Activated CD4-positive, alpha-beta T cell treated with anti-CD3 and anti-CD28 coated beads, Interleukin-2, amount 10 ng/mL, durations not matched to agents 7 days and 5 days (primary cell): ENCODE results near the gene PGBD5. TPM values are rescaled to one million over a fixed set of nuclear protein-coding genes. Genes with fewer than 3 reads are reported as not detected.
"Not testable (repeated sequence)": the region's sequence is repeated elsewhere in the genome, so short reads cannot be mapped to it uniquely, and the experiment has no call there.

Experiments used
- CTCF ChIA-PET: fragments of 350-600 bp; sonication (Branson Sonifier 250); formaldehyde crosslinking; loops from one replicate; lab custom pipeline; 2021; ENCODE audit warnings: antibody characterized with exemption; lab: Charles Lee
- POLR2A ChIA-PET: fragments of 350-600 bp; sonication (Branson Sonifier 250); formaldehyde crosslinking; loops from one replicate; lab custom pipeline; 2021; ENCODE audit warnings: antibody characterized with exemption; lab: Charles Lee
- DNase-seq: peaks from one replicate; pipeline ENCODE4 v3.0.0-alpha.2; 2020
- H3K27ac Mint-ChIP-seq: one replicate; pipeline ENCODE4 v1.8.0; 2021; ENCODE audit warnings: mild to moderate bottlenecking, moderate library complexity, mixed read lengths
- H3K27me3 Mint-ChIP-seq: one replicate; pipeline ENCODE4 v1.8.0; 2021; ENCODE audit warnings: mixed read lengths
- H3K36me3 Mint-ChIP-seq: one replicate; pipeline ENCODE4 v1.8.0; 2021; ENCODE audit warnings: low read depth, mixed read lengths
- H3K4me1 Mint-ChIP-seq: one replicate; pipeline ENCODE4 v1.8.0; 2021; ENCODE audit warnings: mixed read lengths
- H3K4me3 Mint-ChIP-seq: one replicate; pipeline ENCODE4 v1.8.0; 2021; ENCODE audit warnings: mild to moderate bottlenecking, moderate library complexity, mixed read lengths
- H3K9me3 Mint-ChIP-seq: one replicate; pipeline ENCODE4 v1.8.0; 2021; ENCODE audit warnings: mixed read lengths
- total RNA-seq, 2 experiments: library from RNA; stranded (reverse); gene quantifications; one replicate each; pipeline ENCODE4 v1.2.3, GENCODE V29; 2021

The PGBD5 gene, protein sequence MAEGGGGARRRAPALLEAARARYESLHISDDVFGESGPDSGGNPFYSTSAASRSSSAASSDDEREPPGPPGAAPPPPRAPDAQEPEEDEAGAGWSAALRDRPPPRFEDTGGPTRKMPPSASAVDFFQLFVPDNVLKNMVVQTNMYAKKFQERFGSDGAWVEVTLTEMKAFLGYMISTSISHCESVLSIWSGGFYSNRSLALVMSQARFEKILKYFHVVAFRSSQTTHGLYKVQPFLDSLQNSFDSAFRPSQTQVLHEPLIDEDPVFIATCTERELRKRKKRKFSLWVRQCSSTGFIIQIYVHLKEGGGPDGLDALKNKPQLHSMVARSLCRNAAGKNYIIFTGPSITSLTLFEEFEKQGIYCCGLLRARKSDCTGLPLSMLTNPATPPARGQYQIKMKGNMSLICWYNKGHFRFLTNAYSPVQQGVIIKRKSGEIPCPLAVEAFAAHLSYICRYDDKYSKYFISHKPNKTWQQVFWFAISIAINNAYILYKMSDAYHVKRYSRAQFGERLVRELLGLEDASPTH
- total RNA-seq: not detected

DNA sequence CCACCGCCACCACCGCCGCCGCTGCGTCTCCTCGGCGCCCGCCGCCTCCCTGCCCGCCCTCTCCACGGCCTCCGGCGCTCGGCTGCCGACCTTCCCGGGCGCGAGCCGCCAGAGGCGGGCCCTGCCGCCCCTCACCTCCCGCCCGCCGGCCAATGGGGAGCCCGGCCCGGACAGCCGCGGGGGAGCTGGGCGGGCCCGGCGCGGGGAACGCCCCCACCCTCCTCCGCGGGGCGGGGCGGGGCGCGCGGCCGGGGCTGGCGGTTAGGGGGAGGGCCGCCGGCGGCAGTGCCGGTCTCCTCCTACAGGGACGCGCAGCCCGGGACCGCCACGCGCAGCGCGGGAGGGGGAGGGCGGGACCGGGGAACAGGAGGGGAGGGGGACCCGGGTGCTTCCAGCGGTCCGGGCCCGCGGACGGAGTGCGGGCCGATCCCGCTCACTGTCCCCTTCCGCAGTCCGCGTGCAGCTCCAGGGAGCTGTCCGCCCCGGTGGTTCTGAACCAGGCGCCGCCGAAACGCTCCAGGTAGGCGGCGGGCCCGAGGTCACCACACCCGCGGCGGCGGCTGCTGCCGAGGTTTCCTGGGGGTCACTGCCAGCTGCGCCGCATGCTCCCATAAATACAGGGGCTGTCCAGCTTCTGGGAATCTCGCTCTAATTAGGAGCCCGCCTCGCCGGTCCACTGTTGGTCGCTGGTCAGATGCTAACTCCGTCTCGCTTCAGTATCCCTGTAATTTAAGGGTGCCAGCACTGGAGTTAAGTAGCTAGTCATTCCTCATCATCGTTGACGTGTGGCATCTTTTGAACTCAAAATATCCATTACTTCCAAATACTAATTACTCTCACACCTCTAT lies at the start of gene PGBD5:
Gene PGBD5, minus strand, starts transcription at position 87 of the 848 bp plus-strand sequence. CDS start 404 bp downstream, outside the sequence.
- peaks cover 17% of the 10 kb centered on the region for H3K4me1 Mint-ChIP-seq
- POLR2A ChIA-PET: no interaction called here
- H3K9me3 Mint-ChIP-seq: no peaks in the 10 kb centered on the region
- peak within 1 kb of the TSS; percentile 46 for H3K27ac Mint-ChIP-seq
- DNase-seq: peak; percentile 71
- no peaks in the 10 kb centered on the region for H3K36me3 Mint-ChIP-seq
- CTCF ChIA-PET: no interaction called here
- H3K4me3 Mint-ChIP-seq: peak within 1 kb of the TSS; percentile 58
- H3K27me3 Mint-ChIP-seq: peaks cover 60% of the 10 kb centered on the region

DNA sequence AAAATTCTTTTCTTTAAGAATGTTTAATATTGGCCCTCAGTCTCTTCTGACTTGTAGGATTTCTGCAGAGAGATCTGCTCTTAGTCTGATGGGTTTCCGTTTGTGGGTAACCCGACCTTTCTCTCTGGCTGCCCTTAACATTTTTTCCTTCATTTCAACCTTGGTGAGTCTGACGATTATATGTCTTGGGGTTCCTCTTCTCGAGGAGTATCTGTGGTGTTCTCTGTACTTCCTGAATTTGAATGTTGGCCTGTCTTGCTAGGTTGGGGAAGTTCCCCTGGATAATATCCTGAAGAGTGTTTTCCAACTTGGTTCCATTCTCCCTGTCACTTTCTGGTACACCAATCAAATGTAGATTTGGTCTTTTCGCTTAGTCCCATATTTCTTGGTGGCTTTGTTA lies 48.8 kb upstream of the PGBD5 start:
- POLR2A ChIA-PET, H3K36me3 Mint-ChIP-seq, CTCF ChIA-PET, H3K9me3 Mint-ChIP-seq, H3K27ac Mint-ChIP-seq, H3K4me1 Mint-ChIP-seq, DNase-seq, H3K4me3 Mint-ChIP-seq: not testable (repeated sequence)
- H3K27me3 Mint-ChIP-seq: peaks cover 42% of the 10 kb centered on the region

DNA sequence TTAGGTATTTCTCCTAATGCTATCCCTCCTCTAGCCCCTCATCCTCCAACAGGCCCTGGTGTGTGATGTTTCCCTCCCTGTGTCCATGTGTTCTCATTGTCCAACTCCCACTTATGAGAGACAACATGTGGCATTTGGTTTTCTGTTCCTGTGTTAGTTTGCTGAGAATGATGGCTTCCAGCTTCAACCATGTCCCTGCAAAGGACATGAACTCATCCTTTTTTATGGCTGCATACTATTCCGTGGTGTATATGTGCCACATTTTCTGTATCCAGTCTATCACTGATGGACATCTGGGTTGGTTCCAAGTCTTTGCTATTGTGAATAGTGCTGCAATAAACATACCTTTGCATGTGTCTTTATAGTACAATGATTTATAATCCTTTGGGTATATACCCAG lies 44.6 kb upstream of the PGBD5 start:
- H3K36me3 Mint-ChIP-seq, POLR2A ChIA-PET, DNase-seq, H3K4me1 Mint-ChIP-seq, CTCF ChIA-PET, H3K4me3 Mint-ChIP-seq, H3K27ac Mint-ChIP-seq, H3K9me3 Mint-ChIP-seq: not testable (repeated sequence)
- peaks cover 29% of the 10 kb centered on the region for H3K27me3 Mint-ChIP-seq

- POLR2A ChIA-PET: no interaction called here
- no peaks in the 10 kb centered on the region for H3K9me3 Mint-ChIP-seq
- peaks cover 18% of the 10 kb centered on the region for H3K27me3 Mint-ChIP-seq
- no peak overlapping the region for H3K27ac Mint-ChIP-seq
- CTCF ChIA-PET: no interaction called here
- H3K4me1 Mint-ChIP-seq: no peaks in the 10 kb centered on the region
- no peaks in the 10 kb centered on the region for H3K36me3 Mint-ChIP-seq
- DNase-seq: no peak
- no peak overlapping the region for H3K4me3 Mint-ChIP-seq
Measured at GRCh38 chr1:230469271-230469670, 43.1 kb upstream of the PGBD5 start.

GRCh38 chr1:230465691-230466090 lies 39.6 kb upstream of the PGBD5 start:
- peaks cover 14% of the 10 kb centered on the region for H3K27me3 Mint-ChIP-seq
- no peak overlapping the region for H3K27ac Mint-ChIP-seq
- no peaks in the 10 kb centered on the region for H3K4me1 Mint-ChIP-seq
- POLR2A ChIA-PET: no interaction called here
- CTCF ChIA-PET: no interaction called here
- DNase-seq: no peak
- H3K36me3 Mint-ChIP-seq: no peaks in the 10 kb centered on the region
- H3K4me3 Mint-ChIP-seq: no peak overlapping the region
- H3K9me3 Mint-ChIP-seq: no peaks in the 10 kb centered on the region

DNA sequence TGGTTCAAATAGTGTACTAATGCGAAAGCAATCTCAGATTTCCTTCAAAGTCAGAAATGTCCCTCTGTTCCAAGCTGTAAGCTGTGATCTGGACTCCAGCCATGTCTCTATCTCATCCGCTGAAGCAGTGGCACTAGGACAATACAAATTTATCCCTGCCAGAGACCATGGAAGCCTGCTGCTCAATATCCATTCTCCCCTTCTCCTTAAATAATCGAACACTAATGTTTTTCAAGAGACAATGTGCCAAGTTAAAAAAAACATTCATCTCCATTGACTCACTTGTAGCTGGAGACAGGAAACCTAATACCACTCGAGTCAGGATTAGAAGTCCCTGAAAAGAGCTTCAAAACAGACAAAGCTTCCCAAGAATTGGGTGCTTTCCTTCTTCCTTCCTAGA lies 38.5 kb upstream of the PGBD5 start:
- Mint-ChIP-seq H3K27ac (no peak overlapping the region), H3K27me3 (peaks cover 16% of the 10 kb centered on the region), H3K4me3 (no peak overlapping the region), H3K4me1 (no peaks in the 10 kb centered on the region), H3K9me3 (no peaks in the 10 kb centered on the region), H3K36me3 (no peaks in the 10 kb centered on the region)
- ChIA-PET POLR2A (no interaction called here), CTCF (no interaction called here)
- no peak for DNase-seq

DNA sequence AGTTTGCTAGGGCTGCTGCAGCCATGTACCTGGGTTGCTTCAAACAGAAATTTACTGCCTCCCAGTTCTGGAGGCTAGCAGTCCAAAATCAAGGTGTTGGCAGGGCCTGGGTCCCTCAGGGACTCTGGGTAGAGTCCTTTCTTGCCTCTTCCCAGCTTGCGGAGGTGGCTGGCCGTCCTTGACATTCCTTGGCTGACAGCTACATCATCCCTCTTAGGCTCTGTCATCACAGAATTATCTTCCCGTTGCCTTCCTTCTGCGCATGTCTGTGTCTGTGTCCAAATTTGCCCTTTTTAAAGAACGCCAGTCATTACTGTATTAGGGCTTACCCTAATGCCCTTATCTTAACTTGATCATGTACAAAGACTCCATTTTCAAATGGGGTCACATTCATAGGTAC lies 37.6 kb upstream of the PGBD5 start:
- POLR2A ChIA-PET: no interaction called here
- no peaks in the 10 kb centered on the region for H3K9me3 Mint-ChIP-seq
- H3K36me3 Mint-ChIP-seq: no peaks in the 10 kb centered on the region
- DNase-seq: no peak
- peaks cover 21% of the 10 kb centered on the region for H3K27me3 Mint-ChIP-seq
- no peaks in the 10 kb centered on the region for H3K4me1 Mint-ChIP-seq
- CTCF ChIA-PET: no interaction called here
- no peak overlapping the region for H3K27ac Mint-ChIP-seq
- no peak overlapping the region for H3K4me3 Mint-ChIP-seq

DNA sequence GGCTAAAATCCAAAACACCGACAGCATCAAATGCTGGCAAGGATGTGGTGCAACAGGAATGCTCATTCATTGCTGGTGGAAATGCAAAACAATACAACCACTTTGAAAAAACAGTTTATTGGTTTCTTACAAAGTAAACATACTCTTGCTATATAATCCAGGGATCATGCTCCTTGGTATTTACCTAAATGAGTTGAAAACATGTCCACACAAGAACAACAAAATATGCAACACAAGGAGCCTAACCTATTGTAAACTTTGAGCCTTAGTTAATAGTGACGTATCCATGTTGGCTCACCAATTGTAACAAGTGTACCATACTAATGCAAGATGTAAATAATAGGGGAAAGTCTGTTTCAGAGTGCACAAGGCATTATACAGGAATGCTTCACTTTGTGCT lies 37.2 kb upstream of the PGBD5 start:
- H3K36me3 Mint-ChIP-seq: no peaks in the 10 kb centered on the region
- H3K27me3 Mint-ChIP-seq: peaks cover 24% of the 10 kb centered on the region
- no peak for DNase-seq
- no peaks in the 10 kb centered on the region for H3K4me1 Mint-ChIP-seq
- POLR2A ChIA-PET: no interaction called here
- CTCF ChIA-PET: no interaction called here
- no peak overlapping the region for H3K4me3 Mint-ChIP-seq
- no peaks in the 10 kb centered on the region for H3K9me3 Mint-ChIP-seq
- H3K27ac Mint-ChIP-seq: no peak overlapping the region

DNA sequence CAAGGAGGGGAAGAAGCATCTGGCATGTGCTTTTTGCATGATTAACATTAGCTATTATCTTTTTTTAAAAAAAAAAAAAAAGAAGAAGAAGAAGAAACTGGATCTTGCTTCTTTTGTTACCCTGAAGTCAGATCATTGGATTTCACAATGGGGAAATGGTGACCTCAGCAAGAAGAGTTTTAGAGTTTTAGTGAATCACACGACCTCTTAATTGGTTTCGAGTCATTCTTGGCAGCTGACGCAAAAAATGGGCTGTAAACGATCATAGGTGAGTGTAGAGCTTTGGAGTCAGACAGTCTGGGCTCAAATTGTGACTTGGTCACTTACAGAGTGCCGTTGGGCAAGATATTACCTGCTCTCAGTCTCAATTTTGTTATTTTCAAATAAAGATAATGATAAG lies 33.3 kb upstream of the PGBD5 start:
- Mint-ChIP-seq H3K36me3 (no peaks in the 10 kb centered on the region), H3K4me1 (no peaks in the 10 kb centered on the region), H3K4me3 (no peak overlapping the region), H3K27ac (no peak overlapping the region), H3K9me3 (no peaks in the 10 kb centered on the region), H3K27me3 (peaks cover 35% of the 10 kb centered on the region)
- DNase-seq: no peak
- ChIA-PET CTCF (interaction anchor here (0.6 kb wide), 1 partner anchor 56 kb away, joined by 3 read pairs; no protein-coding TSS in a partner anchor), POLR2A (no interaction called here)

DNA sequence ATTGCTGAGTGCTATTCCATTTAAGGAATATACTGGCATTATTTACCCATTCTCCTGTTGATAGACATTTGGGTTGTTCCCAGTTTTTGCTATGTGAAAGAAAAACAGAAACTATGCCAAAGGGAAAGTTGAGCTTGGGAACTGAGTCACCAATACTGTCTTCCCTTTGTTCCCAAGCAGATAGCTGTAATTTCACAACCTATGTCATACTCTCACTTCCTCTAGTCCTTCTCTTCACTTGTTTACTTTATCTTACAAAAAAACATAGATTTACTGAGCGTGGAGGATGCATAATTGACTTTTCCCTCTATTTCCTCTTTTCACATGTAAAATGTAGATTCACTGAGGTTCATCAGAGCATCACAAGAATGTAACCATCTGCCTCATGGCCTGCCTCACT lies 32.4 kb upstream of the PGBD5 start:
- peaks cover 34% of the 10 kb centered on the region for H3K27me3 Mint-ChIP-seq
- no peaks in the 10 kb centered on the region for H3K36me3 Mint-ChIP-seq
- CTCF ChIA-PET: interaction anchor here (0.5 kb wide), 1 partner anchor 522 kb away, joined by 3 read pairs; no protein-coding TSS in a partner anchor
- H3K4me3 Mint-ChIP-seq: no peak overlapping the region
- H3K9me3 Mint-ChIP-seq: no peaks in the 10 kb centered on the region
- POLR2A ChIA-PET: no interaction called here
- DNase-seq: no peak
- no peak overlapping the region for H3K27ac Mint-ChIP-seq
- H3K4me1 Mint-ChIP-seq: no peaks in the 10 kb centered on the region

- H3K4me1 Mint-ChIP-seq: no peaks in the 10 kb centered on the region
- H3K27me3 Mint-ChIP-seq: peaks cover 28% of the 10 kb centered on the region
- no peak overlapping the region for H3K4me3 Mint-ChIP-seq
- CTCF ChIA-PET: no interaction called here
- no peak overlapping the region for H3K27ac Mint-ChIP-seq
- POLR2A ChIA-PET: no interaction called here
- H3K9me3 Mint-ChIP-seq: no peaks in the 10 kb centered on the region
- DNase-seq: no peak
- no peaks in the 10 kb centered on the region for H3K36me3 Mint-ChIP-seq
Measured at GRCh38 chr1:230456478-230456877, 30.3 kb upstream of the PGBD5 start.

DNA sequence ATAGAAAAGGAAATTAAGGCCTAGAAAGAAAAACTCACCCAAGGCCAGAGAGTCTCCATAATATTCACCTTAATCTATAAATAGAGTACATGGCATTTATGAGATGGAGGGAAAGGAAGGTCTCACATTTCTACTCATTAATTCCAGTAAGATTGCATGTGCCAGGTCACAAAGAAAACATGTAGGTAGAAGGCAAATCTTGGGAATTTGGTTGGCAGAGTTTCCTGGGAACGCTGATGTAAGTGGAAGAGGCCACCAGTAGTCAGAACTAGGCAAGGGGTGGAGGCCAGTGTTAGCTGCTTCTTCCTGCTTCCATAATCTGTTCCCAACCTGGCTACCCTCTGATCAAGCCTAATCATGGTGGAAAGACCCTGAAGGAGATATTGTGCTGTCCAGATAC lies 29.2 kb upstream of the PGBD5 start:
- Mint-ChIP-seq H3K36me3 (no peaks in the 10 kb centered on the region), H3K4me1 (no peaks in the 10 kb centered on the region), H3K27ac (no peak overlapping the region), H3K9me3 (no peaks in the 10 kb centered on the region), H3K27me3 (peaks cover 20% of the 10 kb centered on the region), H3K4me3 (no peak overlapping the region)
- CTCF ChIA-PET: no interaction called here
- DNase-seq: no peak
- POLR2A ChIA-PET: interaction anchor here (0.6 kb wide), 1 partner anchor 161 kb away, joined by 4 read pairs; no protein-coding TSS in a partner anchor

- H3K27me3 Mint-ChIP-seq: peaks cover 16% of the 10 kb centered on the region
- no peak overlapping the region for H3K4me3 Mint-ChIP-seq
- no peak overlapping the region for H3K27ac Mint-ChIP-seq
- H3K36me3 Mint-ChIP-seq: no peaks in the 10 kb centered on the region
- H3K9me3 Mint-ChIP-seq: no peaks in the 10 kb centered on the region
- ChIA-PET CTCF (no interaction called here), POLR2A (no interaction called here)
- H3K4me1 Mint-ChIP-seq: no peaks in the 10 kb centered on the region
- DNase-seq: no peak
Measured at GRCh38 chr1:230453377-230453776, 27.2 kb upstream of the PGBD5 start.
